HG03460 (cell line): Measurements from ENCODE around the gene TM7SF2.
A peak's percentile ranks its signal among the peaks of the same experiment; 100 is the strongest.
"Not testable (repeated sequence)": the region's sequence is repeated elsewhere in the genome, so short reads cannot be mapped to it uniquely, and the experiment has no call there.

Experiments used
- ATAC-seq: cut with Tn5 transposase; IDR thresholded peaks from one replicate; pipeline ENCODE4 v1.9.1; 2021; ENCODE audit not compliant: unreplicated experiment

TM7SF2 gene

DNA sequence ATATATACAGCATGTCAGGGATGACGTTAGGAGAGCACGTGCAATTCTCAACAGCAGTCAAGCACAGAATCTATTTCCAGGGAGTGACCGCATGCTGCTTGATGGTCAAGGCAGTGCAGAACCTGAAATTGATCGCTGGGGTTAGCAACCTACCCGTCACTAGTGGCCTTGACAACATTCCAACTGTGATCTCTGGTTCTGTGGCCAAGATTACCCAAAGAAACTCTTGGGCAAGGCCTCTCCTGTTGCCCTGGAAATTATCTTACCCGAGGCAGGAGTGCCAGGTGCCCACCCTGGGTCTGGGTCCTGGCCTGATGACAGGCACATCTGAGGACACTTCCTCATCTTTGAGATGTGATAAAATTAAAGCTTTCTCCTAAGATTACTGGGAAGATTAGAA lies 2.2 kb downstream of the TM7SF2 start:
- ATAC-seq: no peak

DNA sequence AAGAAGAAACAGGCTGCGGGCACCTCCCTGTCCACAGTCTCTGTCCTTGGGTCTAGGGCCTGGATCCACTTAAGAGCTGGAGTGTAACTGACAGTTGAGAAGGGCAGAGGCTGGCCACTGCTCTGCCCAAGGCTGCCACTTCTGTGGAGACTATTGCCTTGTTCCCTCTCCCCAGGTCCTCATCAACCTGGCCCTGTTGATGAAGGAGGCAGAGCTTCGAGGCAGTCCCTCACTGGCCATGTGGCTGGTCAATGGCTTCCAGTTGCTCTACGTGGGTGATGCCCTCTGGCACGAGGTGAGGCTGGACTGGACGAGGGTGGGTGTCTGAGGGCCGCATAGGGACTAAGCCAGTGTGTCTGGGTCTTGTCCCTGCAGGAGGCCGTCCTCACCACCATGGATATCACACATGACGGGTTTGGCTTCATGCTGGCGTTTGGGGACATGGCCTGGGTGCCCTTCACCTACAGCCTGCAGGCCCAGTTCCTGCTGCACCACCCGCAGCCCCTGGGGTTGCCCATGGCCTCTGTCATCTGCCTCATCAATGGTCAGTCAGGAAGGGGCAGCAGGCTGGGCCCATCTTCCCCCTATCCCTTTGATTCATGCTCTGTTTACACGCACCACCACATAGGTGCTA lies 3.0 kb downstream of the TM7SF2 start:
- ATAC-seq: no peak

DNA sequence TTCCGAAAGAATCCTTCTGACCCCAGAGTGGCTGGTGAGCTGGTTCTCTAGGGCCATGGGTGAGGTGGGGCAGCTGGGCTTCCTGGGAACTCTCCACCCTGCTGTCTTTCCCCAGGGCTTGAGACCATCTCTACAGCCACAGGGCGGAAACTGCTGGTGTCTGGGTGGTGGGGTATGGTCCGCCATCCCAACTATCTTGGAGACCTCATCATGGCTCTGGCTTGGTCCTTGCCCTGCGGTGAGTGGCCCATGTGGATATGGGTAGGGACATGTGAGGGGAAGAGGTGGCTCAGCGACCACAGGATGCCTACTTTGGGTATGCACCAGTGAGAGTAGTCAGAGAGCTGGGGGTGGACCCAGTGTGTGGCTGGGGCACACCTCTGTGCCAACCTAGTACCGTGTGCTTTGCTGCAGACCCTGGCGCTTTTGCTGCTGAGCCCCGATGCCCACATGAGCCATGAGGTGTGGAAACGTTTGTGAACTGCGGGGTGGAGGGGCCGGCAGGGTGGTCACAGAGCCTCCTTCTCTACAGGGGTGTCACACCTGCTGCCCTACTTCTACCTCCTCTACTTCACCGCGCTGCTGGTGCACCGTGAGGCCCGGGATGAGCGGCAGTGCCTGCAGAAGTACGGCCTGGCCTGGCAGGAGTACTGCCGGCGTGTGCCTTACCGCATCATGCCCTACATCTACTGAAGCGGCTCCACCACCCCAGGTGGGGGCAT lies 3.9 kb downstream of the TM7SF2 start:
- ATAC-seq: no peak

DNA sequence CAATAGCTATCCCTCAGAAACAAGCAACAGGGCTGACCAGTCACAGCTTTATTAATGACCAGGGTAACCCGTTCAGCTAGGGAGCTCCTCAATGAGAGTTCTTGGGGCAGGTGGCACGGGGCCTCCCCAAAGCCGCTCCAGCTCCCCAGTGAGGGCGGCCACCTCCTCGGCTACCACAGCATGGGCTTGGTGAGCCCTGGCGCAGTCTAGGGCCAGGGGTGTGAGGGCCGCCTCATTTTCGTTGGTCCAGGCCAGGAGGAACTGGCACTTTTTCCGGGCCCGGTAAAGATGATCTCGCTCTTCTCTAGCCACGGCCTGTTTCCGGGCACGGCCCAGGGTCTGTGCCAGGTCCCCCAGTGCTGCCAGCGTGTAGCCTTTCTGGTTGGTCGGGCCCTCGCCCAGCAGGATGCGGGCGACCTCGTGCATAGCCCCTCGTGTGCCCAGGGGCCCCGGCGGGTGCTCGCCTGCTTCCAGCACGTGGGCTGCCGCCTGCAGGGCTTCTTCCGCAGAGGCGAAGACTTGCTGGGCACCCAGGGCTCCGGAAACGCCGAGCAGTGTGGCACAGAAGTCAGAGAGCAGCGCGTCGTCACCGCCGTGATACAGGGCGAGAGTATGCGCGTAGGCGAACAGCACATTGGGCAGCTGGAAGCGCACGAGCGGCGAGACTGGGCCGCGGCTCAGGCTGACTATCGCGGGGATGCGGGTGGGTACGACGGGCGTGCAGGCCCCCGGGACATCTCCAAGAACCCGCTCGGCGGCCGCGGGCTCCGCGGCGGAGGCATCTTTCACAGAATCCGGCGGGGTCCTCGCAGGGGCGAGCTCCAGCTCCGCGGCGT lies 4.9 kb downstream of the TM7SF2 start:
- no peak for ATAC-seq

DNA sequence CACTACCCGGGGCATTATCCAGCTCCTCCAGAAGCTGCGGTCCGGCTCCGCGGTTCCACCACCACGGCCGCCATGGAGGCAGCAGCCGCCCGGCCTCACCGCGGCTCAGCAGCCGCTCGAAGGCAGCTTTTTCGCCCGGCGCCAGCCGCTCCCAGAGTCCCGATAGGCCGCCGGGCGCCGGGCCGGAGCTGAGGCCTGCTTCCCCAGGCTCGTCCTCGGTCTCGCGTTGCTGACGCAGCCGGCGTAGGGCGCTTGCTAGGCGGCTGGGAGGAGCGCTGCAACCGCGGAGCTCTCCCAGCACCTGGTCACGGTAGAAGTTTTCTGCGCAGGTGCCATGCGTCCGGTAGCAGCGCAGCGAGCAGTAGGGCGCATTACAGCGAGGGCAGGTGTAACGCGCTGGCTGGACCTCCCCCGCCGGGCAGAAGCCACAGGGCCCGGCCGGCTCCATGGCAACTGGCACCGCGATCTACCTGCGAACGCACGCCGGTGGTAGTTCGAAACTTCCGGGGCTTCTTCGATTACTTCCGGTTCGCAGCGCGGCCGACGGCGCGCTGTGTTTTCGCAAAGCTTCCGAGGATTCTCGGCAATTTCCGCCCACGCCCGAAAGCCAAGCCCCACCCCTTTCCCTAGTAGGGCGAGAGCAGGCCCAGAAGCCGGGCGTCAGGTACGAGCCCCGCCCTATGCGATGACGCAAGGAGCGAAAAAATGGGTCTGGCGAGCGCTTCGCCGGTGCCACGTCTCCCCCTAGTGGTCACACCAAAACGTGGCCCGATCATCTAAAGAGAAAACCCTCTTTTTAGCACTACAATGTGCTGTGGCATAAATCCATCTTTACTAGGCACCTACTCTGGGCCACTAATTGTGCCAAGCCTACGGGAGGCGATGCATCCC lies 5.8 kb downstream of the TM7SF2 start, which contains the start of gene ZNHIT2:
Gene ZNHIT2, minus strand, starts transcription at position 496 of the 891 bp plus-strand sequence. Its CDS starts 48 bp downstream, at position 448.
- peak; percentile 48 for ATAC-seq

DNA sequence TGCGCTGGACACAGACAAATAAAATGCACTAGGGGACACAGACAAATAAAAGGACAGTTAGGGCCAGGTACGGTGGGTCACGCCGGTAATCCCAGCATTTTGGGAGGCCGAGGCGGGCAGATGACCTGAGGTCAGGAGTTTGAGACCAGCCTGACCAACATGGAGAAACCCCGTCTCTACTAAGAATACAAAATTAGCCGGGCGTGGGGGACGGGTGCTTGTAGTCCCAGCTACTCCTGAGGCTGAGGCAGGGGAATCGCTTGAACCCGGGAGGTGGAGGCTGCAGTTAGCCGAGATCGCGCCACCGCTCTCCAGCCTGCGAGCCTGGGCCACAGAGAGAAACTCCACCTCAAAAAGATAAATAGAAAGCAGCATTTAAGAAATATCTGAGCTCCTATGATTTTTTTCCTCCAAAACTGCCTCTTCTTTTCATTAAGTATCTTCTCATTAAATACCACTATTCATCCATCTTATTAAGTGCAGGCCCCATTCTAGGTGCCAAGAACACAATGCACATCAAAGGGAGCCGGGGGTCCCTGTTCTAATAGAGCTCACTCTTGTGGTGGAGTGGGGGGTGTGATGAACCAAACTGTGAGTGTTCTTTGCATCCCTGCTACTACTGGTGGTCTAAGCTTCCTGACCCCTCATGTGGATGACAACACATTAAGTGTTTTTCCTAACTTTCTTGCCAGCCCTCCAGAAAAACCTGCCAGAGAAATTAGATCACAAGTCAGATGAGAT lies 6.6 kb downstream of the TM7SF2 start:
- no peak for ATAC-seq

- ATAC-seq: not testable (repeated sequence)
Observed at GRCh38 chr11:65118891-65119669, 7.4 kb downstream of the TM7SF2 start.

DNA sequence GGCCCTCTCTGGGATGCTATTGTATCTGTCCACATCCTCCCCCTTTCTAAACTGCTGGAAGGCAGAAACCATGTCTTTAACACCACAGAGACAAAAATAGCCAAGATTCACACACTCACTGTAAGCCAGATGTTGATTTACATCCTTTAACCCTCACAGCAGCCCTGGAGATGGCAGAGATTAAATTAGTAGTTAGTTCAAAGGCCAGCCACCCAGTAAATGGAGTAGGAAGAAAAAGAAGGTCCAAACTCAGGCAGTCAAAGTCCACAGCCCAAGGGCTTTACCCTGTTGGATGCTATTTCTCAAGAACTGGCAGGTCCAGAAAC lies 8.0 kb downstream of the TM7SF2 start:
- no peak for ATAC-seq

- ATAC-seq: no peak
Observed at GRCh38 chr11:65120831-65121230, 9.2 kb downstream of the TM7SF2 start.

DNA sequence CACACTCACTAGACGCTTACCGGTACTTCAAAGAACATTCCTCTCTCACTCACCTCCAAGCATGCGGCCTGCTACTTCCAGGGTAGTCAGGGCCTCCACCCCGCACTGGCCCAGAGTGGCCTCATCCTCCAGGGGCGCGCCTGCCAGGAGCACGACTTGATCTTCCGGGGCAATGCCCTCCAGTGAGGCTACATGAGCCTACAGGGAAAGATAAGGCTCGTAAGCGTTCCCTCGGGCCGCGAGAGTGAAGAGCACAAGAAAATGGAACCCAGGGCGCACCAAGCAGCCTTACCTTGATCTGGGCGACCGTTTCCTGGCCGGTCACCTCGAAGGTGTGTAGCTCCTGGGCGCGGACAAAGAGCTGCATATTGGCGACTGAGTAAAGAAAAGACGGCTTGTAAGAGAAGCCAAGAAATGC lies 9.8 kb downstream of the TM7SF2 start:
- ATAC-seq: no peak

- peak; percentile 70 for ATAC-seq
Observed at GRCh38 chr11:65121865-65122696, 10.4 kb downstream of the TM7SF2 start, which contains the start of the genes FAU and MRPL49. FAU (minus strand) TSS chr11:65122134; CDS start chr11:65121813, 321 bp downstream. MRPL49 (plus strand) TSS chr11:65122321; CDS start chr11:65122347, 26 bp downstream.

DNA sequence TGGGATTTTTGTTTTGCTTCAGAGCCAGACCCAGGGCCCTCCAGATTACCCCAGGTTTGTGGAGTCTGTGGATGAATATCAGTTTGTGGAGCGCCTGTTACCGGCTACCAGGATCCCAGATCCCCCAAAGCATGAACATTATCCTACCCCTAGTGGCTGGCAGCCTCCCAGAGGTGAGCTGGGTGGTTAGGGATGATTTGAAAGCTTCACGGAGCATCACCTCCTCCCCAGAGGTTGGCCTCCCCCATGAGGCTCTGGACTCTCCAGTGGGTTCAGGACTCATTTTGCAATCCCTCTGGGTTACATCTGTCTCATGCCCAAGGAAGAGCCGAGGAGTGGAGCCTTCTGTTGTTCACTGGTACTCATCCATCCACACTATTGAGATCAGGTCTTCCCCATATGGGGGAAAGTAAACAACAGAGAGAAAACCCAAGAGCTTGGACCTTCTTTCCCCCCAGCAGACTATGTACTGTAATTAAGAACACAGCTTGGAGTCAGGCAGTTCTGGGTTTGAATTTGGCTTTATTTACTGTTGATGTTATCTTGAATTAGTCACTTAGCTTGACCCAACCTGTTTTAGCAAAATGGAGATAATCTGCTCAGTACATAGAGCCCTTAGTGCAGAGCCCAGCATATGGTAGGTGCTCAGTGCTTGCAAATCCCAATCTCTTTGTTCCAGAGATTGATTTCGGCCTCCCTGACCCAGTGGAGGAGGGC lies 13.0 kb downstream of the TM7SF2 start:
- no peak for ATAC-seq

DNA sequence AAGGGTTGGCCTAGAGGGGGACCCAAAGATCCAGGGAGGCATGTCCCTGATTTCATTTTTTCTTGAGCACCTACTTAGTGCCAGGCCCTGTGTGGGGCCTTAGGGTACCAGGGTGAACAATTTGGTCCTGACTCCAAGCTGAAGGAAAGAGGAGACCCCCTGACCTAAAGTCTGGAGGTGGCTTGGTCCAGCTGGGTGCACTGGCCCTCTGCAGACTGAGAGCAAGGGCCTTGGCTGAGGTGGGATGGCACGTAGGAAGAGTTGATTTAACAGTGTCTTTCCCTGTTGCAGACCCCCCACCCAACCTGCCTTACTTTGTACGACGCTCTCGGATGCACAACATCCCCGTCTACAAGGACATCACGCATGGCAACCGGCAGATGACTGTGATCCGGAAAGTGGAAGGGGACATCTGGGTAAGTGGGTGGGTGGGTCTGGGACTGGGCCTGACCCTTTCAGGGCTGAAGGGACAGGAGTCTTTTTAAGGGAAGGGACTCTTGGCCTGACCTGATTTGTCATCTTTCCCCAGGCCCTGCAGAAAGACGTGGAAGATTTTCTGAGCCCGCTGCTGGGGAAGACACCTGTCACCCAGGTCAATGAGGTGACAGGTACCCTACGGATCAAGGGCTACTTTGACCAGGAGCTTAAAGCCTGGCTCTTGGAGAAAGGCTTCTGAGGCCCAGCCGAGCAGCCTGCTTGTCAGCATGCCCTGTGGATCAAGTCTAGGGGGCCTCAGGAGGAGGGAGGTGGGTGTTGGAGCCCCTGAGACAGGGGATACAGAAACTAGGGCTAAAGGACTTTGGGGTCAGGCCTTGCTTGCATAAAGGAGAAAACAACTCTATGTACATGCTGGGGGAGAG lies 13.8 kb downstream of the TM7SF2 start:
- ATAC-seq: no peak

GRCh38 chr11:65126624-65127274 lies 15.1 kb downstream of the TM7SF2 start:
- no peak for ATAC-seq

- ATAC-seq: no peak
Observed at GRCh38 chr11:65127473-65128181, 16.0 kb downstream of the TM7SF2 start.
